DND-41 (cell line): Measurements from ENCODE around the gene CAMTA2.
"Not testable (repeated sequence)": the region's sequence is repeated elsewhere in the genome, so short reads cannot be mapped to it uniquely, and the experiment has no call there.

Source experiments
- CTCF ChIP-seq: IDR thresholded peaks from 2 replicates; pipeline ENCODE4 v1.5.1; 2012; ENCODE audit warnings: borderline replicate concordance, low read length, moderate library complexity, mild to moderate bottlenecking; ENCODE audit not compliant: poor library complexity, severe bottlenecking; ENCODE audit errors: extremely low read depth
- EZH2 ChIP-seq: IDR thresholded peaks from 3 replicates; pipeline ENCODE4 v1.6.1; 2012; ENCODE audit warnings: borderline replicate concordance, low read depth, mild to moderate bottlenecking, moderate library complexity, low read length, inconsistent platforms; ENCODE audit not compliant: severe bottlenecking

GRCh38 chr17:5030168-5030567 lies 42.7 kb upstream of the CAMTA2 start:
- TF ChIP-seq CTCF, EZH2: not testable (repeated sequence)
